Osteoblast (primary cell): ENCODE results near the gene SLC48A1. TPM values are rescaled to one million over a fixed set of nuclear protein-coding genes. Genes with fewer than 3 reads are reported as not detected.

Experiments used
- DNase-seq: peaks from one replicate; pipeline ENCODE4 v3.0.0; 2011; ENCODE audit warnings: low spot score, mixed read lengths; ENCODE audit not compliant: insufficient read length; ENCODE audit errors: missing footprints
- H2AFZ ChIP-seq: 2 replicates; pipeline ENCODE4 v1.6.0; 2011; ENCODE audit warnings: mild to moderate bottlenecking, low read length
- H3K27ac ChIP-seq: 2 replicates; pipeline ENCODE4 v1.5.1; 2011; ENCODE audit warnings: mild to moderate bottlenecking, low read depth, low read length, moderate library complexity
- H3K27me3 ChIP-seq: 2 replicates; pipeline ENCODE4 v1.6.0; 2012; ENCODE audit warnings: mild to moderate bottlenecking, control low read depth, inconsistent platforms, low read length, moderate library complexity; ENCODE audit not compliant: insufficient read depth
- H3K36me3 ChIP-seq: 2 replicates; pipeline ENCODE4 v1.5.1; 2011; ENCODE audit warnings: mild to moderate bottlenecking, low read length, control low read depth, moderate library complexity; ENCODE audit not compliant: insufficient read depth
- H3K4me1 ChIP-seq: 2 replicates; pipeline ENCODE4 v1.5.1; 2011; ENCODE audit warnings: mild to moderate bottlenecking, low read length, control low read depth, moderate library complexity; ENCODE audit not compliant: insufficient read depth
- H3K4me2 ChIP-seq: 2 replicates; pipeline ENCODE4 v1.6.0; 2011; ENCODE audit warnings: mild to moderate bottlenecking, low read length; ENCODE audit not compliant: insufficient read depth
- H3K4me3 ChIP-seq: fragments of 200-600 bp; sonication (generic); 3 replicates; pipeline ENCODE4 v1.5.1; 2012; ENCODE audit warnings: mild to moderate bottlenecking, low read length, inconsistent platforms; ENCODE audit not compliant: insufficient read depth
- H3K79me2 ChIP-seq: 2 replicates; pipeline ENCODE4 v1.6.0; 2012; ENCODE audit warnings: mild to moderate bottlenecking, low read length, control low read depth, inconsistent platforms; ENCODE audit not compliant: insufficient read depth
- H3K9me3 ChIP-seq: 2 replicates; pipeline ENCODE4 v1.5.1; 2011; ENCODE audit warnings: low read depth, low read length, control low read depth
- H4K20me1 ChIP-seq: 2 replicates; pipeline ENCODE4 v1.6.0; 2012; ENCODE audit warnings: mild to moderate bottlenecking, low read length, control low read depth; ENCODE audit not compliant: insufficient read depth
- CTCF ChIP-seq: IDR thresholded peaks from 2 replicates; pipeline ENCODE4 v1.5.1; 2011; ENCODE audit warnings: mild to moderate bottlenecking, low read depth, low read length, moderate library complexity; ENCODE audit errors: extremely low read depth
- total RNA-seq: library from RNA; depleted of rRNA; stranded (reverse); fragments of >200 nt; gene quantifications from 2 replicates; pipeline ENCODE4 v1.2.3, GENCODE V29; 2012

Gene SLC48A1
- total RNA-seq, 1 donor = 19.2 TPM

GRCh38 chr12:47783024-47783755 is 10.2 kb downstream of the SLC48A1 start:
- H3K4me1 ChIP-seq = peaks cover 4% of the 10 kb centered on the region
- H3K79me2 ChIP-seq = peaks cover 3% of the 10 kb centered on the region
- no peak overlapping the region for H3K27ac ChIP-seq
- H3K9me3 ChIP-seq = no peaks in the 10 kb centered on the region
- TF ChIP-seq CTCF = no peak
- no peak overlapping the region for H2AFZ ChIP-seq
- peaks cover 10% of the 10 kb centered on the region for H4K20me1 ChIP-seq
- H3K4me2 ChIP-seq = no peak overlapping the region
- DNase-seq = no peak
- H3K4me3 ChIP-seq = no peak overlapping the region
- H3K36me3 ChIP-seq = peaks cover 62% of the 10 kb centered on the region
- no peaks in the 10 kb centered on the region for H3K27me3 ChIP-seq

GRCh38 chr12:47783821-47784819 is 11.1 kb downstream of the SLC48A1 start:
- Histone ChIP-seq H3K36me3 (peaks cover 72% of the 10 kb centered on the region), H3K4me2 (no peak overlapping the region), H3K4me3 (no peak overlapping the region), H3K27ac (no peak overlapping the region), H2AFZ (no peak overlapping the region), H3K4me1 (no peaks in the 10 kb centered on the region), H3K9me3 (no peaks in the 10 kb centered on the region), H3K79me2 (peaks cover 3% of the 10 kb centered on the region), H3K27me3 (no peaks in the 10 kb centered on the region), H4K20me1 (peaks cover 18% of the 10 kb centered on the region)
- no peak for TF ChIP-seq CTCF
- no peak for DNase-seq

- Histone ChIP-seq H3K27me3 (no peaks in the 10 kb centered on the region), H3K4me2 (no peak overlapping the region), H2AFZ (no peak overlapping the region), H4K20me1 (peaks cover 21% of the 10 kb centered on the region), H3K4me3 (no peak overlapping the region), H3K36me3 (peaks cover 82% of the 10 kb centered on the region), H3K79me2 (peaks cover 3% of the 10 kb centered on the region), H3K27ac (peak overlapping the region; percentile 28), H3K4me1 (no peaks in the 10 kb centered on the region), H3K9me3 (no peaks in the 10 kb centered on the region)
- no peak for TF ChIP-seq CTCF
- no peak for DNase-seq
Observed at GRCh38 chr12:47785036-47785886, 12.2 kb downstream of the SLC48A1 start.
